Activated CD4-positive, alpha-beta T cell treated with anti-CD3 and anti-CD28 coated beads for 24 hours (primary cell): ENCODE data around the gene TUBG1.
"Not testable (repeated sequence)": the region's sequence is repeated elsewhere in the genome, so short reads cannot be mapped to it uniquely, and the experiment has no call there.

Experiments used
- DNase-seq, 2 donors: peaks; one replicate each; pipeline ENCODE4 v3.0.0-alpha.2; 2020; ENCODE audit warnings: low read depth in 2 of 2

The TUBG1 gene

DNA sequence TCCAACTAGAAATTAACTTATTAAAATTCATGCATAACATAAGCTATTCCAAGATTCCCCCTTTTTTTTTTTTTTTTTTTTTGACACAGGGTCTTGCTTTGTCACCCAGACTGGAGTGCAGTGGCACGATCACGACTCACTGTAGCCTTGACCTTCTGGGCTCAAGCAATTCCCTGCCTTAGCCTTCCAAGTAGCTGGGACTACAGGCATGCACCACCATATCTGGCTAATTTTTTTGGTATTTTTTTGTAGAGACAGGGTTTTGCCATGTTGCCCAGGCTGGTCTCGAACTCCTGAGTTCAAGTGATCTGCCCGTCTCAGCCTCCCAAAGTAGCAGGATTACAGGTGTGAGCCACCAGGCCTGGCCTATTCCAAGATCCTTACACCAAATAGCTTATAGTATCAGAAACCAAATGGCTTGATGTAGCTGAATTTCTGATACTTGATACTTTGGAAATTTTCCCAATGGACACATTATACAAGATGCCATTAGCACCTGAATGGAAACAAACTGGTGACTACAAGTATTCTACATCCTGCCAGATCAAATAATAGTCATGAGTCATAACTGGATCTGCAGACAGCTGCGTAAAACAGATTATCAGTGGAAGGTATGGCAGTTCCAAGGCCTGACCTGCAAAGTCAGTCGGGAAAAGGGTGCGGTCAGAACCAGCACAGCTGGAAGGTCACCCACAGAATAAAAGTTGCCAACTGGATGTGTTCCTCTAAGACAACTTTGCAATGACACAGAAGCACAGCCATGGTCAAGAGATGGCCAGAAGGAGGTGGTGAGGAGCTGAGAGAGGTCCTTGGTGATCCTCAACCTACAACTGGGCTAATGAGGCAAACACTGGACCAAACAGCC is 14.5 kb downstream of the TUBG1 start:
- DNase-seq = no peak

DNA sequence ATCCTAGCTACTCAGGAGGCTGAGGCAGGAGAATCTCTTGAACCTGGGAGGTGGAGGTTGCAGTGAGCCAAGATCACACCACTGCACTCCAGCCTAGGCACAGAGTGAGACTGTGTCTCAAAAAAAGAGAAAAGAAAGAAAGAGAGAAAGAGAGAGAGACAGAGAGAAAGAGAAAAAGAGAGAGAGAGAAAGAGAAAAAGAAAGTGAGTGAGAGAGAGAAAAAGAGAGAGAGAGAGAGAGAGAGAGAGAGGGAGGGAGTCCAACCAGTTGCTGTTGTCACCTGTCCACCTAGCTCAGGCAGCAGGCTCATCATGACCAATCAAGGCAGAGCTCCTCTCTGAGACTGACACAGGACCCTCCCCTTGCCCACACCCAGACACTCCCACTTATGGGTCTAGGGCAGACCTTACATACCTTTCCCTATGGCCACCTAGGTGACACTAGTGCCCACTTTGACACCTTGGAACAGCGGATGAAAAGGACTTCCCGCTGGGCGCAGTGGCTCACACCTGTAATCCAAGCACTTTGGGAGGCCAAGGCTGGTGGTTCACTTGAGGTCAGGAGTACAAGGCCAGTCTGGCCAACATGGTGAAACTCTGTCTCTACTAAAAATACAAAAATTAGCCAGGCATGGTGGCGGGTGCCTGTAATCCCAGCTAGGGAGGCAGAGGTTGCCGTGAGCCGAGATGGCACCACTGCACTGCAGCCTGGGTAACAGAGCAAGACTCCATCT is 17.7 kb downstream of the TUBG1 start:
- not testable (repeated sequence) for DNase-seq

GRCh38 chr17:42629411-42630009 is 20.0 kb downstream of the TUBG1 start:
- DNase-seq = no peak

GRCh38 chr17:42632949-42633444 is 23.5 kb downstream of the TUBG1 start:
- DNase-seq = no peak

GRCh38 chr17:42639525-42640113 is 30.1 kb downstream of the TUBG1 start:
- DNase-seq = no peak

- DNase-seq = no peak
Observed at GRCh38 chr17:42640121-42640520, 30.6 kb downstream of the TUBG1 start.

GRCh38 chr17:42642336-42642735 is 32.9 kb downstream of the TUBG1 start:
- DNase-seq = no peak

DNA sequence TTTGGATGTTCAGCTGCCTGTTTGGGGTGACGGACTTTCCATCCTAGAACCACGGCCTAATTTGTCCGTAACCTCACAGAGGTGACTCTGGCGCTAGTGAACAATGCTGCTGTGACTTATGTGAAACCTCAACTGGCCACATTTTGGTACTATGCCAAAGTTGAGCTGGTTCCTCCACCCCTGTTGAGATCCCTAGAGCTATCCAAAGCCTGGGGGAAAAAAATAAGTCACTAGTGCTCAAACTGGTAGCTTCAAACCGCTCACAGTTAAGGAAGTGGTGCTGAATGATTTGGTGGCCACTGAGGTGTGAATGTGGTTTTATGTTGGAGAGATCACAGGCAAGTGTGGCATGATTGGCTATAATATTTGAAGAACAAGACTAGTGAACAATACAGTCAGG is 38.3 kb downstream of the TUBG1 start:
- DNase-seq = no peak

DNA sequence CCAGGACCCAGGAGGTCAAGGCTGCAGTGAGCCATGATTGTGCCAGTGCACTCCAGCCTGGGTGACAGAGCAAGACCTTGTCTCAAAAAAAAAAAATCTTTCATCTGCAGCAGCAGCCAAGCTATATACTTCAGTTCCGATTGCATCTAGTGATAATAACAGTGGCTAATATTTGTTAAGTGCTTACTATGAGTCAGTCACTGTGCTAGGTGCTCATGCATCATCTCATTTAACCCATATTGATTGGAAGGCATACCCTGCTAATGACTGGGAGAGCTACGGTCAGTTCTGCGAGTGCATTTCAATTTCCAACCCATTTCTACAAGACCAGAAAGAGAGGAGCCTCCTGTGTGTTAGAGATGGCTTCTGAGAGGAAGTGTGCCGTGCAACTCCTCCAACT is 41.9 kb downstream of the TUBG1 start:
- DNase-seq = no peak

GRCh38 chr17:42653179-42654124 is 44.0 kb downstream of the TUBG1 start:
- DNase-seq = no peak

- no peak for DNase-seq
Observed at GRCh38 chr17:42655528-42655927, 46.0 kb downstream of the TUBG1 start.

- DNase-seq = no peak
Observed at GRCh38 chr17:42657824-42658588, 48.5 kb downstream of the TUBG1 start.

DNA sequence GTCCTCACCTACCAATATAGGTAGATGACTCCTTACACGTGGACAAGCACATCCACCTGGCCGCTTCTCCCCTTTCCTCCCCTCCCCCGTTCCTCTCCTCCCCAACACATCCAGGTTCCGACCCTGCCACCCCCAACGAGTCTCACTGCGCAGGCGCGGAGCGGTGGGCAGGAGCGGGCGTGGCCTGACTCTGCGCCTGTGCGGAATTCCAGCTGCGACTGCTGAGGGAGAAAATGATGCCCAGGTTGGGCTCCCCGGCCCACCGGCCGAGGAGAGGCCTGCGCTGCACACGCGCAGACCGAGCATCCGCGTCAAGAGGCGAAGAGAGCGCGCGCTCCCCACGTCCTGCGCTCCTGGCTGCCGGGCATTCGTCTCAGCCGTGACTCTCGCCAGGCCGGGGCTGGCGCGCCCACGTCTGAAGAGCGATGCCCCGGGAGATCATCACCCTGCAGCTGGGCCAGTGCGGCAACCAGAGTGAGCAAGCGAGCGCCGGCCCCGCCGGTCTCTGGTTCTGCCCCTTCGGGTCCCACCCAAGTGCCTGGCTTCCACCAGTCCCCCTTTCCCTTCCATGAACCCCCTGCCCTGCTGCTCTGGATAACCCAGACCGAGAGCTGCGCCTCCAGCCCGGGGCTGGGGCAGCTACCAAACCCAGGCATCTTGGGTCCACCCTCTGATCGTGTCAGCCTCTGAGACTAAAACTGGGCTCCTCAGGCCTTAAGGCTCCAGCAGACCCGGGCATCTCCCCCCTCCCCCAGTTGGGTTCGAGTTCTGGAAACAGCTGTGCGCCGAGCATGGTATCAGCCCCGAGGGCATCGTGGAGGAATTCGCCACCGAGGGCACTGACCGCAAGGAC is 49.8 kb downstream of the TUBG1 start, which contains the start of gene TUBG2:
TUBG2 (plus strand) TSS at position 206 of the 853 bp plus-strand sequence; CDS start at position 426, 220 bp downstream.
- peak; percentile 71 to 81 for DNase-seq

DNA sequence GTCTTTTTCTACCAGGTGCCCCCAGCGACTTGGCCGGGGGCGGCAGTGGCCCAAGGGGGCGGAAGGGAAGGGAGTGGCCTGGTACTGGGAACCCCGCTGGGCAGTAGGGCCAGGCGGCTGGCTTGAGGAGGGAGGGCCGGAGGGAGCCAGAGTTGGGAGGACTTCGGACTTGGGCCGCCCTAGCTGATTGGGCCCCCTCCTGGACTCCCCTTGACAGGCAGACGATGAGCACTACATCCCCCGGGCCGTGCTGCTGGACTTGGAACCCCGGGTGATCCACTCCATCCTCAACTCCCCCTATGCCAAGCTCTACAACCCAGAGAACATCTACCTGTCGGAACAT is 50.4 kb downstream of the TUBG1 start:
- DNase-seq = not testable (repeated sequence)

DNA sequence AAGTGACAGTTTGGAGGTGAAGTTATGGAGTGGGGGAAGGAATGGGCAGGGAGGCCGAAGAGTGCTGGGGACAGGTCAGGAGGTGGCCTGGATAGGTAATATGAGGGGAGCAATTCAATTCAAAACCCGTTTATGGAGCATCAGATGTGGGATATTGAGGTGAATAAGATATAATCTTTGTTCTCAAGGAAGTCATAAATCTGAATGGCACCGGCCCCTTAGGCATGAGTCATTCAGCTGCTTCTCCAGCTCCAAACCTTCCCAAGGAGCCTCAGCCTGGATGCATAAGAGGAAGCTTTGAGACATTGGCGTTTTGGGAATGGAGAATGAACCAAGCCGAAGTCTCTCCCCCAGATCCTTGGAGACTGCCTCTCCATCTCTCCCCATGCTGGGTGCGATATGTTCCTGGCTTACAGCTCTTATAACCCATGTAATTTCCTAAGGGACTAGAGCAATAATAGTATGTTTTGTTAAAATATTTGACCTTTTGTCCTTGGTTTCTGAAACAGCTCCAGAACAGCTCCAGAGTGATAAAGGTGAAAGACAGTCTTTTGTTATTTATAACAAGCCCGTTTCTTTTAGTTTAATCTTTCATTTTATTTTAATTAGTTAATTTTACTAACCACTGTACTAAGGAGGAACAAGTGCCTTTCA is 51.3 kb downstream of the TUBG1 start:
- DNase-seq = no peak
